ENCODE results near the gene PRSS48.
"Not testable (repeated sequence)": the region's sequence is repeated elsewhere in the genome, so short reads cannot be mapped to it uniquely, and the experiment has no call there.

The PRSS48 gene

DNA sequence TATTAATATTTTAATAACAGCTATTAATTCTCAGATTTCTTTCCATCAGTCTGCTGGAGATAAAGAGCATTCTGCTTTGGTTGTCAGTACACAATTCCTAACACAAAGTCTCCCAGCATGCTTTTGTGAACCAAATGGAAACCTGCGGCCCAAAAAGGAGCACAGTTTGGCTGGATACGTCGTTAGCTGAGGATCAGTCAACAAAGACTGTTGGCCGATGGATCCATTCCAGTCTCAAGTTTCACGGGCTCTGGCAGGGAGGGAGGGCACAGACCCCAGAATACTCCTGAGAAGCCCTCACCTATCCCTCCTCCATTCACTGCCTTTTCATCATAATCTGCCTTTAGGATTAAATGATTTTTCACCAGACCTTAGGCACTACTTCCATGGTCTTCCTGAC is 26.3 kb upstream of the PRSS48 start:
- TF ChIP-seq, protein P1, sequence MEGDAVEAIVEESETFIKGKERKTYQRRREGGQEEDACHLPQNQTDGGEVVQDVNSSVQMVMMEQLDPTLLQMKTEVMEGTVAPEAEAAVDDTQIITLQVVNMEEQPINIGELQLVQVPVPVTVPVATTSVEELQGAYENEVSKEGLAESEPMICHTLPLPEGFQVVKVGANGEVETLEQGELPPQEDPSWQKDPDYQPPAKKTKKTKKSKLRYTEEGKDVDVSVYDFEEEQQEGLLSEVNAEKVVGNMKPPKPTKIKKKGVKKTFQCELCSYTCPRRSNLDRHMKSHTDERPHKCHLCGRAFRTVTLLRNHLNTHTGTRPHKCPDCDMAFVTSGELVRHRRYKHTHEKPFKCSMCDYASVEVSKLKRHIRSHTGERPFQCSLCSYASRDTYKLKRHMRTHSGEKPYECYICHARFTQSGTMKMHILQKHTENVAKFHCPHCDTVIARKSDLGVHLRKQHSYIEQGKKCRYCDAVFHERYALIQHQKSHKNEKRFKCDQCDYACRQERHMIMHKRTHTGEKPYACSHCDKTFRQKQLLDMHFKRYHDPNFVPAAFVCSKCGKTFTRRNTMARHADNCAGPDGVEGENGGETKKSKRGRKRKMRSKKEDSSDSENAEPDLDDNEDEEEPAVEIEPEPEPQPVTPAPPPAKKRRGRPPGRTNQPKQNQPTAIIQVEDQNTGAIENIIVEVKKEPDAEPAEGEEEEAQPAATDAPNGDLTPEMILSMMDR (conservative IDR thresholded peaks at IDR 0.05; ENCODE audit: control insufficient read depth, insufficient read depth, low read depth, low read length), result no peak
- DNase-seq (ENCODE audit: low read depth), result no peak
- no peak overlapping the region for H3K4me3 ChIP-seq (ENCODE audit: control insufficient read depth, low read depth, low read length)

DNA sequence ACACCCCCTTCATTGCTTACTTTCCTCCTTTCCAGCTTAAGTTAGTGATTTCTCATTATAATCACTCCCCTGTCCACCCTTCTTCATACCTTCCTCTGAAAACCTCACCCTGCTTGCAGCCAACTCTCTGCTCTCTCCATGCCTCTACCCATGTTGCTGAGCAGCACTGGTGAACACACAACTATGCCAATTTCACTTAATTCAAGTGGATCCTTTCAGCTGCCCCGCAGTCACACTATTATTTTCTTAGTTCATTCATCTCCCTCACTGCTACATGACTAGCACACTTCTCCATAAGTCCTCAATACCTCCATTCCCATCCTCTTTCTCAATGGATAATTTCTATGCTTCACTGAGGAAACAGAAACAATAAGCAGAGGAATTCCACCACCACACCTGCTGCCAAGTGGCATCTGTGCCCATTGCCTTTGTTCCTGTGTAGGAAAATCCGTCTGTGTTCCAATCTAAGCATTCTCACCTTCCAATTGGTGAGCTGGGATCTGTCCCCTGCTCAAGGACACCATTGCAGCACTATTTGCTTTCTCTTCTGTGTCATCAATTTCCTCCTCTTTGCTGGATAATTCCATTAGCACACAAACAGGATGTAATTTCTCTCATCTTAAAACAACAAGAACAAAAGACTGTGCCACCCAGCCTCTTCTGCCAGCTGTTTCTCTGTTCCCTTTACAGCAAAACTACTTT is 25.2 kb upstream of the PRSS48 start:
- TF ChIP-seq, protein P1 (conservative IDR thresholded peaks at IDR 0.05; ENCODE audit: control insufficient read depth, insufficient read depth, low read depth, low read length), result no peak
- no peak for DNase-seq (ENCODE audit: low read depth)
- H3K4me3 ChIP-seq (ENCODE audit: control insufficient read depth, low read depth, low read length), result no peak overlapping the region

GRCh38 chr4:151255226-151255625 is 21.7 kb upstream of the PRSS48 start:
- not testable (repeated sequence) for DNase-seq (ENCODE audit: low read depth); H3K4me3 ChIP-seq (ENCODE audit: control insufficient read depth, low read depth, low read length)

- H3K4me3 ChIP-seq (ENCODE audit: control insufficient read depth, low read depth, low read length); DNase-seq (ENCODE audit: low read depth): not testable (repeated sequence)
Measured at GRCh38 chr4:151255680-151256079, 21.3 kb upstream of the PRSS48 start.

DNA sequence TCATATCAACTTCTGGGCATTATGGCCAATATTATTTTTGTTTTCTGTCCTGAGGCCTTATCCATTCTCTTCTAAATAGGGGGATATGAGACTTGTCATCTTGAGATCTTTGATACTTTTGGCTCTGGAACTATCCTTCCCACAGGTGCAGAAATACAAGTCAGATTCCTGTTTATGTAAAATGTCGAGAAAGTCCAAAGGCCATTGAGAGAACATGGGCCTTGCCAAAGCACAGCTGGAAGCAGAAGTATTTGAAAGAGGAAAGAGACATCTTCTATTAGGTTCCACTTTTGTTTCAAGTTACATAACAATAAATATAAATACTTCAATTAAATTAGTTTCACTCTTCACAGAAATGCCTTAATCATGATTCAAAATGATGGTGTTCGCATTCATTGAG is 20.8 kb upstream of the PRSS48 start:
- TF ChIP-seq, protein P1 (conservative IDR thresholded peaks at IDR 0.05; ENCODE audit: control insufficient read depth, insufficient read depth, low read depth, low read length), result no peak
- no peak overlapping the region for H3K4me3 ChIP-seq (ENCODE audit: control insufficient read depth, low read depth, low read length)
- DNase-seq (ENCODE audit: low read depth), result no peak

- no peak for DNase-seq (ENCODE audit: low read depth)
- TF ChIP-seq, protein P1 (conservative IDR thresholded peaks at IDR 0.05; ENCODE audit: control insufficient read depth, insufficient read depth, low read depth, low read length), result no peak
- H3K4me3 ChIP-seq (ENCODE audit: control insufficient read depth, low read depth, low read length), result no peak overlapping the region
Measured at GRCh38 chr4:151257704-151258103, 19.3 kb upstream of the PRSS48 start.

- H3K4me3 ChIP-seq (ENCODE audit: control insufficient read depth, low read depth, low read length), result no peak overlapping the region
- no peak for DNase-seq (ENCODE audit: low read depth)
- TF ChIP-seq, protein P1 (conservative IDR thresholded peaks at IDR 0.05; ENCODE audit: control insufficient read depth, insufficient read depth, low read depth, low read length), result no peak
Measured at GRCh38 chr4:151259752-151260151, 17.2 kb upstream of the PRSS48 start.

DNA sequence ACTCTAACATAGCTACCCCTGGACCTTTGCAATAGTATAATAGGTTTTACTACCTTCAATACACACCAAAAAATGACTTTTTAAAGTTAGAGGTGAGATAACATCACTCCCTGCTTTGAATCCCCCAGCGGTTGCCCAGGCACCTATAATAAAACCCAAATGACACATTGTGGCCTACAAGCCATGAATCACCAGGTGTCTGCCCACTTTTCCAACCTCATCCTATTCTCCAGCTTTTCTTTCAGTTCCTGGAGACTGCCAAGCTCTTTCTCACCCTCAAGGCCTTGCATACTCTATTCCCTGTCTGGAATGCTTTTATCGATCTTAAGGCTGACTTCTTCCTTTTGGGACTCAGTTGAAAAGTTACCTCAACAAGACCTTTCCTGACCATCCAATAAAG is 16.4 kb upstream of the PRSS48 start:
- TF ChIP-seq, protein P1 (conservative IDR thresholded peaks at IDR 0.05; ENCODE audit: control insufficient read depth, insufficient read depth, low read depth, low read length), result no peak
- no peak overlapping the region for H3K4me3 ChIP-seq (ENCODE audit: control insufficient read depth, low read depth, low read length)
- peak; percentile 34 for DNase-seq (ENCODE audit: low read depth)
